GM18526 (cell line): ENCODE measurements around the gene SLC25A45.
A peak's percentile ranks its signal among the peaks of the same experiment; 100 is the strongest.

Source experiments
- POLR2A ChIP-seq: IDR thresholded peaks from 3 replicates; pipeline ENCODE4 v1.6.1; 2011; ENCODE audit not compliant: insufficient read length; ENCODE audit errors: extremely low read depth

SLC25A45 gene

DNA sequence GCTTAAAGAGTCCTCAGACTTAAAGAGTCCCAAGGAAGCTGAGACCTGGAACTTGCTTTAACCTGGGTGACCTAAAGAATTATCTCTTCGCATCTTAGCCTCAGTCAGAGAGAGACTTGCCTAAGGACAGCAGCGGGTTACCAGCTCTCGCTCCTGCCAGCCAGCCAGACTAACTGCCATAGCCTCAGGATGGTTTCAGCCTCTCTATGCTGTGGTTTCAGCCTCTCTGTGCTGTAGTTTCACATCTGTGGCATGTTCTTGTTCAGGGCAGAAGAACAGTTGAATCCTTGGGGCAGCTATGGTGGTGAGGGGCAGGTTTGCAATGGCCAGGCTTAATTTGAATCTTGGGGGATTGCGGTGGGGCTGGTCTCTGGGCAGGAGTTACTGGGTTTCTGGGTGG is 6.3 kb upstream of the SLC25A45 start:
- no peak for TF ChIP-seq POLR2A

DNA sequence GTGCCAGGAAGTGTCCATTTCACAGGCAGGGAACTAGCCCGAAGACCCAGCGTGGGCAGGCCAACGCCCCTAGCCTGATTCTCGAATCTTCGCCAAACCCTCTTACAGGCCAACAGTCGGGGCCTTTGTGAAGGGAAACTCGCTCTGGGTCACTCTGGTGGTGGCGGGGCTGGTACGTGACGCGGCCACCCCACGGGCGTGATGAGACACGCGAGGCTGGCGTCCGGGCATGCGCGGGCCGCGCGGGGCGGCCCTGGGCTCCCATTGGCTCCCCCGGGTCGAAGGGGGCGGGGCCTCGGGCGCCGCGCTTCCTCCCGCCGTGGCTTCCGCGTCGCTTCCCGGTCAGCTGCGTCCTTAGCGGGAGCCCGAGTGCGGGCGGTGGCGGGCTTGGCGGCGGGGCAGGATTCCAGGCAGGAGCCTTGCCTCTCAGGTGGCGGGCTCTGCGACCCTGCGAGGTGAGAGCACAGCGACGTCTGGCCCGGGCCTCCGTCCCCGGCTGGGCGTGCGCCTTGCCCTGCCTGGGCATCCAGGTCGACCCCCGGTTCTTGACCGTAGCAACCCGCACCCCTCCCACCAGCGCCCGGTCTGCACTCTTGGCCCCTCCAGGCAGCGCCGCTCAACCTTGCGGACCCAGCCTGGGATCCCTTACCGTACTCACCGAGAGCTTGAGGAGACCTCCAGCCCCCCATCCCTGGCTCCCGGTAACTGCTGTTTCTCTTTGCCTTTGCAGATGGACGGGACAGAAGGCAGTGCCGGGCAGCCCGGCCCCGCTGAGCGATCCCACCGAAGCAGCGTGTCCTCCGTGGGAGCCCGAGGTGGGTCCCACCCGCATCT is 4.1 kb upstream of the SLC25A45 start, which contains the start of gene FRMD8:
FRMD8 (plus strand) TSS at position 331 of the 834 bp plus-strand sequence; CDS start at position 731, 400 bp downstream.
- peak; percentile 75 for TF ChIP-seq POLR2A

DNA sequence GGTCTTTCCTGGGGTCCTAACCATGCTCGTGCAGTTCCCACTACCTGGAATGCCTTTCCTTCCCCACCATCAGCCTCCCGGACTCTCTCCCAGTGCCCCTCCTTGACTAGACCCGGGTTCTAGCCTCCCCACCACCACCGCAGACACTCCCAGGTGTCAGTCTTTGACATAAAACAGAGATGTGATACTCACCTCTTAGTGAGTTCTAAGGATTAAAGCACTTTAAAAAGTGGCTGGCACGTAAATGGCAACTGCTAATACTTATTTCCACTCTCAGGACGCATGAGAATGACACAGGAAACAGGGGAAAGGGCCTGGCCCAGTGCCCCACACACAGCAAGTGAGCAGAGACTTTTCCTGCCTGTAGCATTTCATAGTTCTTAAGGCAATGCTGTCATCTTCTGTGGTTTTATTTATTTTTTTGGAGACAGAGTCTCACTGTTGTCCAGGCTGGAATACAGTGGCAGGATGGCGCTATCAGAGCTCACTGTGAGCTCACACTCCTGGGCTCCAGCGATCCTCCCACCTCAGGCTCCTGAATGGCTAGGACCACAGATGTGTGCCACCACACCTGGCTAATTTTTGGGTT is 1.9 kb upstream of the SLC25A45 start:
- no peak for TF ChIP-seq POLR2A

DNA sequence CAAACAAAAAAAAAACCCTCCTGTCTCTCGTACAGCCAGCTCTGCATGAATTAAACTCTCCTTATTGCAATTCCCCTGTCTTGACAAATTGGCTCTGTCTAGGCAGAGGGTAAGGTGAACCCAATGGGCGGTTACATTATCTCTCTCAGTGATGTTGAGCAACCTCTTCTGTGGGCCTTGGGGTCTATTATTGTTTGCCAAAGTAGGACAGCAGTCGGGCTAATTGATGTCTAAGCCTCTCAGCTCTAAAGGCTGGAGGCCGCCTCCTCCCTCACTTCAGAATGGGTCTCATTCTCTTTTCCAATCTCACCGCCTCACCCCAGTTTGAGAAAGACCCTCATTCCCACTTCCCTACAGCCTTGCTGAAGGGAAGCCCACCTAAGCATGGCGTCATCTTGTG is 1.3 kb upstream of the SLC25A45 start:
- TF ChIP-seq POLR2A = no peak

DNA sequence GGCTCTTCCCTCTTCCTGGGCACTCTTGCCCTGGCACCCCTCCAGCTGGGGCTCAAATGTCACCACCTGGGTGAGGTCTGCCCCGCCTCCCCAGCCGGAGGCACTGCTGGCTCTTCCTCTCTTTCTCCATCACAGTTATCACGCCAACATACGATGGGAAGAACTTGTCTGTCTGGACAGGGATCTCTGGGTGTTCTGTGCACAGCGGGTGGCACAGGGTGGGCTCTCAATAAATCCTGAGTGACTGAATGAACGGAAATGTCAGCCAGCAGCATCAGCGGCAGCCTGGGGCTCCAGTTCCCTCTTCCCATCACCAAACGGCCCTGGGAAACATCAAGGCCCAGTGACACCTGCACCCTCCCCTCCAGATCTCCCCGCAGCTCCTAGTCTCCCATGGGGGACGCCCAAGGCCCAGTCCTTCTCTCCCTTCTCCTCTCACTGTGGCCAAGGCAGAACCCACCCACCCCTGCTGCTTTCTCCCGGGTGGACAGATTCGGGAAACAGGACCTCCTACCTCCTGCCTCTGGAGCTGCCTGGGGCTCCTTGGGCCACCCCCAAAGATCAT is 440 bp upstream of the SLC25A45 start:
- peak; percentile 84 for TF ChIP-seq POLR2A

DNA sequence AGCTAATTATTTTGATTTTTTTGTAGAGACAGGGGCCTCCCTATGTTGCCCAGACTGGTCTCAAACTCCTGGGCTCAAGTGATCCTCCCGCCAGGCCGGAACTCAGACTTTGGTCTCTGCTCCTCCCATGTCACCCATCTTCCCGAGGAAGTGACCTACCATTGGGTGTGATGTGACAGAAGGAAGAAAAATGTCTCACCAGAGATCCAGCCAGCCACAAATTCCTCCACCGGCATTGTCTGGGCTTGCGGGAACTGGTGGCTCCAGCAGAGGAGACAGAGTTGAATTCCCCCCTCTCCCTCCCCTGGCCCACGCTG is 772 bp downstream of the SLC25A45 start:
- TF ChIP-seq POLR2A = peak; percentile 47

DNA sequence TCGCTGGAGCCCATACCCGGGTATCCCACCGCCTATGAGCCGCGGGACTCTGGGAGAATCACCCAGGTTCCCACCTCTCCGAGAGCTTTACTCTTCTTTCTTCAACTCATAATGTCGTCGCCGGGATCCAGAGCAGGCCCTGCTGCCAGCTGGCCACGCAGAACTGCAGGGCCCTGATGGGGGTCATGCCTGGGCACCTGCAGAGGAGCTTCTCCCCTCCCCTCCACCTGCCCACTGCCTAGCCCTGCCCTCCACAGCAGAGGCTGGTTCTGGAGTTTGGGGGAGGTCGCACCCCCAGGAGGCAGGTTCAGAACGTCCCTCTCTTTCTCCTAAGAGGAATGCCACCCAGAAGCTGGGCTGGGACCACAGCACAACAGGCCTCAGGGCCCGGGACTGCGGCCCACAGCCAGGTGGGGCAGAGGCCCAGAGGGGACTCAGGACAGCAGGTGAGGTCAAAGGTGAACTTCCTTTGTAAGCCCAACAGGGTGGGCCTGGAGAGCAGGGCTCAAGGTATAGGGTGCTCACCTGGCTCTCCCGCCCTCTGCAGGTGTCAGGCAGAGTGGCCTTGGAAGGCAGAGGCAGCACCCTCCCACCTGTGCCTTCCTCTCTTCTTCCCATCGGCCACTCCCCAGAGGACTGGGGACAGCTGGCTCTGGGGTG is 1.9 kb downstream of the SLC25A45 start:
- no peak for TF ChIP-seq POLR2A

DNA sequence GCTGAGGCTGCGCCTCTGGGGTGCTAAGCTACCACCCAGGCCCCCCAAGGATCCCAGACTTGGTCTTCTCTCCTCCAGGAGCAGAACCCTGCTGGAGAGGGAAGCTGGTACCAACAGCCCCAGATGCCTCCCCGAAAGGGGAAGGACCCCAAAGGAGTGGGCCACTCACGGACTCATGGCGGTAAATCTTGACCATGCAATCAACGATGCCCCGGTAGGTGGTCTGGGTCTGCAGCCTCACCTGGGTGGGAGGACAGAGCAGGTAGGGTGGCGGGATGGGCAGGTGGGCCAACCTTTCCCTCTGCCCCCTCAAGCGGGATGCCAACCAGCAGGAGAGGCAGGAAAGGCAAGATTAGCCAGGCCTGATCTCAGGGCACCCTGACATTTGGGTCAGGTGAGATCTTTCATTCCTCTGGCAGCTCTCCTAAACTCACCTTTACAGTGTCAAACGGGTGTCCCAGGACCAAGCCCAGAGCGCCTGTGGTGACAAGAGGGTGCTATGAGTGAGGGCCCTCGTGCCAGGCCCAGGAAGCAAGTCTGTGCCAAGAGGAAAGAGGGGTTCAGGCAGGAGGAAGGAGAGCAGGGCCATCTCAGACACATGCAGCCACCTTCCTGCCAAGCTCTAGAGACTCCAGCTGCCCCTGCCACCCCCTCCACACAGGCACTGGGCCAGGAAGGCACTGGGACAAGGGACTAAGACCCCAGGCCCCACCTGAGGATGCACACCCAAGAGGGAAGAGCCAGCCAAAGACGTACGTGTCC is 2.6 kb downstream of the SLC25A45 start:
- no peak for TF ChIP-seq POLR2A

DNA sequence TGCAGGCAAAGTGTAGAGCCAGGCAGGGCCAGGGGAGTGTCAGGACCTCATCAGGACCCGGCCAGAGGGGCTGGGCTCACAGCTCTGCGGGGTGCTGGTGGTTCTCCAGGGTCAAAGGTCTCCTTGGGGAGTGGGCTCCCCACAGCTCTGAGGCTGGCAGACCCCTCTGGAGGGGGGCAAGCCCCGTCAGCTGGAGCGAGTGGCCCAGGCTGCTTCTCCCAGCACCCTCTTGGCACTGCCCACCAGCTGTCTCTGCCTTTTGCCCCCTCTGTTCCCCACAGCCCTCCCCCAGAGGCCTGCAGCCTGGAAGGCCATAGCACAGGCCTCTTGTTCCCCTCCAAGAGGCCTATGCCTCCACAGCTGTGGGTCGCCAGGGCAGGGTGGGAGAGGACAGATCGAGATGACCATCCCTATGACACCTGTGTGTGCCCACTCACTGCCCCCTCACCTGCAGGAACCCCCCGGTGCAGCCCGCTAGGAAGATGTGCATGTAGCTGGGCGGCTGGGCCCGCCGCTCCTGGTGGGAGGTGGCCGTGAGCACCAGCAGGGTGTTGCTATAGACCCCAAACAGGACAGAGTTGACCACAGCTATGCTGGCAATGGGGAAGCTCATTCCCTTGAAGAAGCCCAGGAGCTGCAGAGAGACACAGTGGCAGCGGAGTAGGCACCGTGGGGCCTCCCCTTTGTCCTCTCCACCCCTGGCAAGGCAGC is 3.4 kb downstream of the SLC25A45 start:
- no peak for TF ChIP-seq POLR2A

DNA sequence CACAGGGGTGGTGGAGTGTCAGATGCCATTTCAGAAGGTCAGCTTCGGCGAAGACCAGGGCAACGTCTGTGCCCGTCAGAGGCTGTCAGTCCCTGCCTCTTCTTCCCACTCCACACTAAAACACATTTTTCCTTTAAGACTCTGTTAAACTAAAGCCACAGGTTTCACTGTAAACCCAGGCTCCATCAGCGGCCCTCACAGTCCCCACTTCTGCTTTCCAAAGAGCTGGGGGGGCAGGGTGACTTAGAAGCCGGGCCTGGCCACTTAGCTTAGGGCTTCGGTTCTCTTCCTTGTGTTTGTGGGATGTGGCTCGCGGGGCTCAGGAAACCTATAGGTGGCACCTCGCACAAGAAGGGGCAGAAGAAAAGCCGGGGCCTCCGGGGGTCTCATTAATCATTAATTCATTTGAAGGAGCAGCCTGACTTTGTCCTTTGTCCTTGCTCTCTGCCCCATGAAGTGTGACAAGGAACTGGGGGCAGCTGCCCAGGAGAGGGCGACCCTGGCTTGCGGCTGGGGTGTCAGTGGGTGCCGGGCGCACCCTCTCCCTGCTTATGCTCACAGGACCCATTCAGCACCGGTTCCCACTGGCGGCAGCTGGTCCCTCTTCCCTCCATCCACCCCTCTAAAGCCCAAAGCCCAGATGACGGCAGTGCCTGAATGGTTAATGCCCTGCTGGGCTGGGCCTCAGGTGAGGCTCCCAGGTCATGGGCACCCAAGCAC is 4.1 kb downstream of the SLC25A45 start:
- no peak for TF ChIP-seq POLR2A

DNA sequence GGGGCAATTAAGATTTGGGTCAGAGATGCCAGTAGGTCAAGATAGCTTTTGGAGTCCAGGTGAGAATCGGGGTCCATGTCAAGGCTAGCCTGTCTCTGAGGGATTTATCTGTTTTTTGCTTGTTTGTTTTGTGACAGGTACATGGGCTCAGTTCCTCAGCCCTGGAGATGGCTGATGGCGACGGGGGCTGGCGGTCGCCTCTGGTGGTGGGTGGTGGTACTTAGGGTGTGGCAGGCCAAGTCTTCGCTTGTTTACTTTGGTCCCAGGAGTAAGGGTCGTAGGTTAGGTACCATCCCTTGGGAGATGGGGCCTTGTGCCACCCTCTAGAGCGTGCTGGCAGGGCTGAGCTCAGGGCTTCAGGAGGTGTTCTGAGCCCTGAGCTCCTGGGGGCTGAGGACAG is 4.7 kb downstream of the SLC25A45 start:
- no peak for TF ChIP-seq POLR2A

DNA sequence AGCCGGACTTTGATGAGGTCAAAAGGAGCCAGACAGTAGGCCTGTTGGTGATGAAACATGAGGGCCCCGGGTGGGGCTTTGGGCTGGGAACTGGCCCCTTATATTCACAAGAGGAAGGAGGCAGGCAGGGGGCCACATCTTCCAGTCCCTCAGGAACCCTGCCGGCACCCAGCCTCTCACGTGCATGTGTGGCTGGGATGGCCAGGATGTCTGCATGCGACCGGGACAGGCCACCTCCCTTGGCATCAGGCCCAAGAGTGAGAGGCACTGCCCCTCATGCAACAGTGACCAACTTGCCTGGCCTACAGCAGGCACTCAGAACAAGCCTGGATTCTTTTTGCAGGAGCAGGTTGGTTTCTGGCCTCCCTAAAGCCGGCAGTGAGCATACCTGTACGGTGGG is 5.4 kb downstream of the SLC25A45 start:
- TF ChIP-seq POLR2A = no peak

DNA sequence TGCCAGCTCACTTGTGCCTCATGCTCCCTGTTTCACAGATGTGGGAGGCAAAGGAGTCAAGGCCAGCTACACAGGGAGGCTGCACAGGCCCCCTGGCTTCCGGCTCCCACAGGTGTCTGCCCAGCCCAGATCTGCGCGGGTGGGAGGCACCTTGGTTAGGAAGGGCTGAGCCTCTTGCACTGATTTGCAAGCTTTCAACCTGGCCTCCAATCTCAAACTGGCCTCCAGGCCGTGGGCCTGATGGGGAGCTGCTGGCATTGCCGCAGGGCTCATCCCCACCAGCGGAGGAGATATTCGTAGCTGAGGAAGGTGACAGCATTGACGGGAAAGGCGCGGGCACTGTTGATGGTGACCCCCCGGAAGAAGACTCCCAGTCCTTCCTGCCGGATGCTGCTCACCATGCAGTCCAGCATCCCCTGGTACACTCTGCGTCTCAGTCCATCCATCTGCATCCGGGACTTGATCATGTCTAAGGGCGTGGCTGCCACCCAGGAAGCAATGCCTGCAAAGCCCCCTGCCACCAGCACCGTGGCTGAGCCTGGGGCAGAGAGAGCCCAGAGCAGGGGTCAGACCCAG is 6.2 kb downstream of the SLC25A45 start:
- TF ChIP-seq POLR2A = no peak

DNA sequence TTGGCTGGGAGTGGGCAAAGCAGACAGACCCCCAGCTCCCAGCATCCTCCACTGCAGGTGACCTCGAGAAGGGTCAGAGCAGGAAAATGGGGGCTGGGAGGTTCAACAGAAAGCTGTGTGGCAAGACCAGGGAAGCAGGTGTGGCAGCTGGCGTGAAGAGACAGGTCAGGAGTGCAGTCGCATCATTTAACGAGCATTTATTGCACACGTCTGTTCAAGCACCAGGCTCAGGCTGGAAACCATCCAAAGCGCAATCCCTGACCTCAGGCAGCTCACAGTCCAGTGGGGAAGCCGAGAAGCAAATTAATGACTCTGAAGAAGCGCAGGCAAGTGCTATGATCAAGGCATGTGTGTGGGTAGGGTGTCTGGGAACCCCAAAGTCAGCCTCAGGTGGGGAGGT is 7.4 kb downstream of the SLC25A45 start:
- no peak for TF ChIP-seq POLR2A
